ENCODE data around the gene TANK. TPM values are rescaled to one million over a fixed set of nuclear protein-coding genes. Genes with fewer than 3 reads are reported as not detected.
A peak's percentile ranks its signal among the peaks of the same experiment; 100 is the strongest.

The TANK gene
- total and polyA plus RNA-seq, 2 donors (not counting 3 experiments of a cell fraction or from before 2014, with no cell fraction given), result 33.3 to 83.2 TPM

DNA sequence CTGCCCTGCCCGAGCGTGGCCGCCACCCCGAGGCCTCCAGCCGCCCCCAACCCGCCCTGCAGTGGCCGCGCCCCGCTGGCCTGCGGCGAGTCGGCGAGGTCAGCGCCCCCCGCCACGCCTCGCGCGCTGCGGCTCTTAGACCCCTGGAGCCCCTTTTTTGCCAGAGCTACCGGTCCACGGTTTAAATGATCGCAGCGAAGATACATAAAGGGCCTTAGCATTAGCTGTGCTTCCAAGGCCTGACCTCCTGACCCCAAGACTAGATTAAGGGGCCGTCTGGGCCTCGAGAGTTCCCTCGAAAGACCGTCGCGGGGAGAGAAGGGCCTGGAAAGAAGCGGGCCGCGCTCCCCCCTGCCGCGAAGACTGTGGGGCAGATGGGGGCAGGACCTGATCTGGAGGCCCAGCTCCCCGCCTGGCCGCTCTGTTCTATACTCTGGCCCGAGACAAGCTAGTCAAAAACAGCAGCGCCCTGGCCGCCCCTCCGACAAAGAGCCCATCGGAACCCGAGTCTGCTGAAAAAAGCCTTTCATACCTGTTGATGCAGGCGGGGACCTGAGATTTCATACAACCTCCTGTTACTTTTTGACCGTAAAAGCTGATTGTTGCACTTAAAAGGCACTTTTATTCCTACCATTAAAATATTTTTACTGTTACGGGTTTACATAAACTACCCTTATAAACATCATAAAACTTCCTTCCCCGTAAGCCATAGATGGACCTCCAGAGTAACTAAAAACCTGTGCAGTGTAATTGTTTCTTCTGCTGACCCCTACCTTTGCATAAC lies 79.3 kb downstream of the TANK start:
- H3K9ac ChIP-seq (replicated peaks; ENCODE audit: extremely low read depth, insufficient read depth, low read length), result no peak overlapping the region
- H3K27me3 ChIP-seq (ENCODE audit: control insufficient read depth in 2 of 2, insufficient read depth in 2 of 2, low read length in 2 of 2), result no peaks in the 10 kb centered on the region
- ChIA-PET CTCF (interaction anchor here (0.9 to 1.6 kb wide), 3 partner anchors 9 to 16 kb away, joined by 3 to 9 read pairs (median 5); no protein-coding TSS in a partner anchor), POLR2A (no interaction called here)
- no peak for FAIRE-seq
- no peak overlapping the region for H3K4me2 ChIP-seq (ENCODE audit: insufficient read depth, low read length)
- TF ChIP-seq MAX (IDR thresholded peaks at IDR 0.05; ENCODE audit: insufficient read depth, insufficient read length), result no peak
- no peak for TF ChIP-seq CTCF (IDR thresholded peaks at IDR 0.05; ENCODE audit: extremely low read depth in 1 of 2, insufficient read depth in 1 of 2, low read depth in 1 of 2, low read length in 2 of 2)
- TF ChIP-seq MYC (IDR thresholded peaks at IDR 0.05; ENCODE audit: low read depth, low read length), result no peak
- TF ChIP-seq FOS (IDR thresholded peaks at IDR 0.05; ENCODE audit: borderline replicate concordance, insufficient read depth, low read length), result no peak
- no peak for TF ChIP-seq POLR2A (IDR thresholded peaks at IDR 0.05; ENCODE audit: low read depth, low read length)
- TF ChIP-seq EZH2 (IDR thresholded peaks at IDR 0.05; ENCODE audit: borderline replicate concordance, low read depth, low read length, severe bottlenecking), result no peak
- TF ChIP-seq POLR2AphosphoS5 (IDR thresholded peaks at IDR 0.05; ENCODE audit: insufficient read depth, low read depth, low read length), result no peak
- no peak for TF ChIP-seq GATA2 (IDR thresholded peaks at IDR 0.05; ENCODE audit: insufficient read depth, insufficient read length, low read depth, low read length)
- no peak for TF ChIP-seq JUN (IDR thresholded peaks at IDR 0.05; ENCODE audit: borderline replicate concordance, insufficient read depth, insufficient read length, low read depth)
- dilution Hi-C loops (cut with MboI; ENCODE audit: extremely low pct_ligation_motif_present, low sequenced_read_pairs) (no loop called here), intact Hi-C loops (cut with micrococcal nuclease) (no loop called here)
- no TSS peak for BruUV-seq (replicated peaks)
- peak overlapping the region; percentile 87 for H2AFZ ChIP-seq (ENCODE audit: low read depth, low read length)
- H3K79me2 ChIP-seq (ENCODE audit: control insufficient read depth, insufficient read depth, low read length), result no peaks in the 10 kb centered on the region
- no peaks in the 10 kb centered on the region for H3K9me1 ChIP-seq (replicated peaks; ENCODE audit: control insufficient read depth, extremely low read depth, insufficient read depth, low read length)
- peaks cover 15% of the 10 kb centered on the region for H3K4me1 ChIP-seq (ENCODE audit: control insufficient read depth, extremely low read depth, insufficient read depth, low read length)
- no peaks in the 10 kb centered on the region for H3K36me3 ChIP-seq (ENCODE audit: control insufficient read depth in 2 of 2, extremely low read depth in 1 of 2, insufficient read depth in 2 of 2, low read length in 2 of 2)
- H4K20me1 ChIP-seq (replicated peaks; ENCODE audit: control insufficient read depth, extremely low read depth, insufficient read depth, low read length), result no peaks in the 10 kb centered on the region
- H3K9me3 ChIP-seq (replicated peaks; ENCODE audit: control insufficient read depth, insufficient read depth, low read length), result no peaks in the 10 kb centered on the region
- H3K4me3 ChIP-seq (replicated peaks in 1 of 3; ENCODE audit: insufficient read depth in 1 of 3, low read depth in 1 of 3, low read length in 3 of 3), result peak overlapping the region in 1 of 3 experiments; percentile 49
- DNase-seq (ENCODE audit: low read depth, low spot score), result no peak
- no peak overlapping the region for H3K27ac ChIP-seq (ENCODE audit: insufficient read depth, low read depth, low read length)
